GM06990 (cell line): ENCODE results near the gene CD247.

Experiments
- DNase-seq: peaks from one replicate; pipeline ENCODE4 v3.0.0-alpha.2; 2011; ENCODE audit not compliant: insufficient read length; ENCODE audit errors: extremely low read depth
- H3K27me3 ChIP-seq: replicated peaks from 2 replicates; pipeline ENCODE4 v1.6.0; 2011; ENCODE audit warnings: low read length; ENCODE audit not compliant: control insufficient read depth, insufficient read depth
- H3K36me3 ChIP-seq: 2 replicates; pipeline ENCODE4 v1.5.1; 2011; ENCODE audit warnings: low read length; ENCODE audit not compliant: control insufficient read depth, insufficient read depth
- H3K4me3 ChIP-seq: replicated peaks from 2 replicates; pipeline ENCODE4 v1.5.1; 2011; ENCODE audit warnings: low read depth, mild to moderate bottlenecking, control low read depth, low read length
- CTCF ChIP-seq: IDR thresholded peaks from 2 replicates; pipeline ENCODE4 v1.5.1; 2011; ENCODE audit warnings: low read length, control low read depth, mild to moderate bottlenecking, inconsistent platforms; ENCODE audit not compliant: insufficient read depth, poor library complexity, severe bottlenecking

The CD247 gene

GRCh38 chr1:167419245-167419644 is 99.1 kb downstream of the CD247 start:
- peaks cover 8% of the 10 kb centered on the region for H3K36me3 ChIP-seq
- no peak overlapping the region for H3K4me3 ChIP-seq
- H3K27me3 ChIP-seq, result no peaks in the 10 kb centered on the region
- no peak for DNase-seq
- no peak for TF ChIP-seq CTCF

GRCh38 chr1:167418391-167418790 is 99.9 kb downstream of the CD247 start:
- TF ChIP-seq CTCF, result no peak
- Histone ChIP-seq H3K27me3 (no peaks in the 10 kb centered on the region), H3K4me3 (no peak overlapping the region), H3K36me3 (peaks cover 8% of the 10 kb centered on the region)
- DNase-seq, result no peak

GRCh38 chr1:167416506-167416905 is 101.8 kb downstream of the CD247 start:
- no peak for DNase-seq
- TF ChIP-seq CTCF, result no peak
- Histone ChIP-seq H3K27me3 (no peaks in the 10 kb centered on the region), H3K36me3 (peaks cover 12% of the 10 kb centered on the region), H3K4me3 (no peak overlapping the region)

GRCh38 chr1:167413328-167413727 is 105.0 kb downstream of the CD247 start:
- DNase-seq, result no peak
- no peak for TF ChIP-seq CTCF
- Histone ChIP-seq H3K4me3 (no peak overlapping the region), H3K36me3 (peaks cover 12% of the 10 kb centered on the region), H3K27me3 (no peaks in the 10 kb centered on the region)

- no peak for DNase-seq
- no peak overlapping the region for H3K4me3 ChIP-seq
- H3K27me3 ChIP-seq, result no peaks in the 10 kb centered on the region
- peaks cover 12% of the 10 kb centered on the region for H3K36me3 ChIP-seq
- no peak for TF ChIP-seq CTCF
Measured at GRCh38 chr1:167412920-167413319, 105.4 kb downstream of the CD247 start.

GRCh38 chr1:167412072-167412471 is 106.3 kb downstream of the CD247 start:
- Histone ChIP-seq H3K36me3 (peaks cover 12% of the 10 kb centered on the region), H3K27me3 (no peaks in the 10 kb centered on the region), H3K4me3 (no peak overlapping the region)
- no peak for DNase-seq
- TF ChIP-seq CTCF, result no peak
